Bone marrow (tissue), 2 donors: ENCODE data around the gene DAPK2.

Experiments
- DNase-seq, 2 donors: peaks; one replicate each; lab custom pipeline; 2025; lab: John Stamatoyannopoulos, UW

DAPK2 gene

GRCh38 chr15:63864186-63864585 is 182.1 kb downstream of the DAPK2 start:
- no peak for DNase-seq

- no peak for DNase-seq
Measured at GRCh38 chr15:63861946-63862517, 184.3 kb downstream of the DAPK2 start.

- no peak for DNase-seq
Measured at GRCh38 chr15:63860555-63860954, 185.7 kb downstream of the DAPK2 start.

- no peak for DNase-seq
Measured at GRCh38 chr15:63860155-63860554, 186.1 kb downstream of the DAPK2 start.

- DNase-seq, result no peak
Measured at GRCh38 chr15:63858881-63859280, 187.4 kb downstream of the DAPK2 start.

- no peak for DNase-seq
Measured at GRCh38 chr15:63858448-63858847, 187.8 kb downstream of the DAPK2 start.

- DNase-seq, result no peak
Measured at GRCh38 chr15:63857461-63857856, 188.8 kb downstream of the DAPK2 start.
